ENCODE measurements around the gene HMG20A.

- TF ChIP-seq EZH2 (conservative IDR thresholded peaks at IDR 0.05; ENCODE audit: low read depth, low read length) (no peak), MYC (CRISPR knock-in tag; IDR thresholded peaks at IDR 0.05; ENCODE audit: borderline replicate concordance) (no peak), ZBTB21 (CRISPR knock-in tag; IDR thresholded peaks at IDR 0.05) (no peak), NCOR1 (IDR thresholded peaks at IDR 0.05; ENCODE audit: borderline replicate concordance, low read length) (no peak), ZBTB39 (CRISPR knock-in tag; IDR thresholded peaks at IDR 0.05) (no peak)
These were observed 49.5 kb downstream of the HMG20A start for GRCh38 chr15:77470235-77470634.

Data from HepG2 (cell line).